Heart left ventricle (tissue), 16 donors: ENCODE data around the gene MEIS2. TPM values are rescaled to one million over a fixed set of nuclear protein-coding genes. Genes with fewer than 3 reads are reported as not detected.

Source experiments
- ATAC-seq, 4 donors: fragments of 200-7000 bp; cut with Tn5 transposase; one replicate each; pipeline ENCODE4 v1.9.1; 2020 to 2022; ENCODE audit warnings: moderate library complexity in 4 of 4, mild to moderate bottlenecking in 3 of 4, moderate number of reproducible peaks in 1 of 4
- DNase-seq, 5 donors: peaks; one replicate each; pipeline ENCODE4 v3.0.0-alpha.2; 2020
- H3K27ac ChIP-seq, 12 donors: fragments of 200-600 bp; sonication (generic) in 4 of 12; one replicate each; pipeline versions ENCODE4 v1.5.0 to v1.8.0; 2016 to 2022; ENCODE audit warnings: mild to moderate bottlenecking in 2 of 12
- H3K27me3 ChIP-seq, 9 donors: fragments of 200-600 bp; sonication (generic) in 2 of 9; one replicate each; pipeline versions ENCODE4 v1.5.1 to v1.8.0; 2016 to 2022; ENCODE audit warnings: mild to moderate bottlenecking in 3 of 9
- H3K36me3 ChIP-seq, 9 donors: fragments of 200-600 bp; sonication (generic) in 2 of 9; one replicate each; pipeline versions ENCODE4 v1.5.0 to v1.8.0; 2018 to 2022; ENCODE audit warnings: mild to moderate bottlenecking in 2 of 9
- H3K4me1 ChIP-seq, 12 donors: fragments of 200-600 bp; sonication (generic) in 4 of 12; one replicate each; pipeline versions ENCODE4 v1.5.0 to v1.8.0; 2016 to 2022; ENCODE audit warnings: mild to moderate bottlenecking in 3 of 12
- H3K4me3 ChIP-seq, 12 donors: fragments of 200-600 bp; sonication (generic) in 4 of 12; one replicate each; pipeline versions ENCODE4 v1.5.0 to v1.8.0; 2017 to 2022; ENCODE audit warnings: mild to moderate bottlenecking in 9 of 12, moderate library complexity in 4 of 12
- H3K9me3 ChIP-seq, 12 donors: fragments of 200-600 bp; sonication (generic) in 4 of 12; one replicate each; pipeline versions ENCODE4 v1.5.0 to v1.8.0; 2016 to 2022; ENCODE audit warnings: mild to moderate bottlenecking in 1 of 12
- POLR2A ChIP-seq, 2 donors: fragments of 450-650 bp; IDR thresholded peaks; one replicate each; pipeline ENCODE4 v1.6.1; 2017; ENCODE audit warnings: antibody characterized with exemption in 2 of 2, mild to moderate bottlenecking in 2 of 2, moderate library complexity in 2 of 2
- WGBS, 4 donors: extraction: QIAGEN DNeasy Blood & Tissue Kit in 2 of 4; methylation state at CpG; one replicate each; pipeline versions ENCODE4 v1.1.5 to v1.1.7; 2013 to 2018; 5-methylcytosine and 5-hydroxymethylcytosine counted together
- intact Hi-C, 10 donors: fragments of 100-400 bp; cut with DNase I; formaldehyde crosslinking; loops; one replicate each; pipeline versions ENCODE4 v1.11.1 to v1.14.2; 2022
- polyA plus RNA-seq, 2 donors: library from polyadenylated mRNA; stranded (reverse); fragments of 200-250 nt; gene quantifications; one replicate each; pipeline ENCODE4 v1.2.3, GENCODE V29; 2013
- total RNA-seq, 9 donors: library from RNA; depleted of rRNA in 2 of 9; stranded (reverse); fragments of >200 nt in 2 of 9; fragmentation: NEBNext Ultra II Directional in 3 of 9; extraction: Animal tissue kit (Norgen Biotek cat#: 25700) in 3 of 9; gene quantifications; one replicate each; pipeline versions ENCODE4 v1.1.0 to v1.2.4, GENCODE V29; 2016 to 2023
- TF ChIP-seq, protein P1 (sequence below), 12 donors: fragments of 200-600 bp; sonication (generic) in 4 of 12; IDR thresholded peaks; one replicate each; pipeline versions ENCODE4 v1.5.0 to v1.8.0; 2018 to 2022; ENCODE audit warnings: antibody characterized with exemption in 12 of 12, mild to moderate bottlenecking in 5 of 12
- donor health status: ischemic (EF 13 %, LVEDD 7.1; RV severe dilation, severe dysfunction).
- donor health status: healthy with polysubstance abuse.
- donor health status: DM: no; HTN: yes; CAD: no.
- donor health status: DM: no; HTN: no; CAD: no.
- donor health status: ischemic (EF 25% LVEDD 6.9; RV normal size, moderate dysfunction).
- donor health status: ischemic (EF 25% LVEDD 5.7; RV mildly dilated, moderate dysfunction).
- donor health status: healthy.
- donor health status: DM: yes; HTN: yes; CAD: no.
- donor health status: ischemic (EF 35%, LVEDD 5.7; RV mildly dilated, moderate dysfunction).
- donor health status: nonischemic (EF 11% LVEDD 7.7; RV severe dilation, severe dysfunction).
- donor health status: DM: yes; HTN: yes; CAD: no.
- donor health status: PGD.
- donor health status: ischemic (EF 29% LVEDD 5.4; RV normal size, mild dysfunction).
- donor health status: nonischemic (EF 23%, LVEDD 6.1; RV moderate dilation, normal function).

The MEIS2 gene
- total and polyA plus RNA-seq, 11 donors: 13.2 to 89.7 (median 49.7) TPM

DNA sequence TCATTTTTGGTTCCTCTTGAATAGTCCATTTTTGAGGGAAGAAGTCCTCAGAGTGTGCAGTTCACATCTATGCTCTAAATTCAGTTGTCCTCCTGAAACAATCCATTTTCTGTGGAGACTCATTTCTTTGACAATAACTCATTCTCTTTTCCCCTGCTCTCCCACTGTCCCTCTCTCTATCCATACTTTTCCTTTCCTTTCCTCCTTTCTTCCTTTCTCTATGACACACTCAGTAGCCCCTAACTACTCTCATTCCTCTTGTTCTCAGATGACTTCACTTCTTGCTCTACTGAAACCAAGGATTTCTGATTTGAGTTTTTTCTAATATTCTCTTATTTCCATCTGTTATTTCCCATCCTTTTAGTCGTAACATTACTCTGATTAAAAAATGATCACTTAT, 16.7 kb upstream of the MEIS2 start:
- no peak for TF ChIP-seq POLR2A (IDR thresholded peaks at IDR 0.05)
- TF ChIP-seq, protein P1, sequence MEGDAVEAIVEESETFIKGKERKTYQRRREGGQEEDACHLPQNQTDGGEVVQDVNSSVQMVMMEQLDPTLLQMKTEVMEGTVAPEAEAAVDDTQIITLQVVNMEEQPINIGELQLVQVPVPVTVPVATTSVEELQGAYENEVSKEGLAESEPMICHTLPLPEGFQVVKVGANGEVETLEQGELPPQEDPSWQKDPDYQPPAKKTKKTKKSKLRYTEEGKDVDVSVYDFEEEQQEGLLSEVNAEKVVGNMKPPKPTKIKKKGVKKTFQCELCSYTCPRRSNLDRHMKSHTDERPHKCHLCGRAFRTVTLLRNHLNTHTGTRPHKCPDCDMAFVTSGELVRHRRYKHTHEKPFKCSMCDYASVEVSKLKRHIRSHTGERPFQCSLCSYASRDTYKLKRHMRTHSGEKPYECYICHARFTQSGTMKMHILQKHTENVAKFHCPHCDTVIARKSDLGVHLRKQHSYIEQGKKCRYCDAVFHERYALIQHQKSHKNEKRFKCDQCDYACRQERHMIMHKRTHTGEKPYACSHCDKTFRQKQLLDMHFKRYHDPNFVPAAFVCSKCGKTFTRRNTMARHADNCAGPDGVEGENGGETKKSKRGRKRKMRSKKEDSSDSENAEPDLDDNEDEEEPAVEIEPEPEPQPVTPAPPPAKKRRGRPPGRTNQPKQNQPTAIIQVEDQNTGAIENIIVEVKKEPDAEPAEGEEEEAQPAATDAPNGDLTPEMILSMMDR (IDR thresholded peaks at IDR 0.05): no peak
- DNase-seq (no peak), ATAC-seq (no peak)
- H3K4me3 ChIP-seq: no peak overlapping the region
- H3K27ac ChIP-seq: no peak overlapping the region
- intact Hi-C loops: loop anchor here in 1 of 10 donors (10.0 kb wide), 1 partner anchor 452 kb away; no protein-coding TSS in a partner anchor
- peaks cover 0 to 5% (median 0%) of the 10 kb centered on the region in 9 donors for H3K27me3 ChIP-seq
- 81 to 93% (median 90%) methylated on average over 1 of the region's 1 CpG for WGBS, 4 donors
- H3K9me3 ChIP-seq: no peaks in the 10 kb centered on the region
- no peaks in the 10 kb centered on the region for H3K36me3 ChIP-seq
- peaks cover 0 to under 1% (median 0%) of the 10 kb centered on the region in 12 donors for H3K4me1 ChIP-seq

DNA sequence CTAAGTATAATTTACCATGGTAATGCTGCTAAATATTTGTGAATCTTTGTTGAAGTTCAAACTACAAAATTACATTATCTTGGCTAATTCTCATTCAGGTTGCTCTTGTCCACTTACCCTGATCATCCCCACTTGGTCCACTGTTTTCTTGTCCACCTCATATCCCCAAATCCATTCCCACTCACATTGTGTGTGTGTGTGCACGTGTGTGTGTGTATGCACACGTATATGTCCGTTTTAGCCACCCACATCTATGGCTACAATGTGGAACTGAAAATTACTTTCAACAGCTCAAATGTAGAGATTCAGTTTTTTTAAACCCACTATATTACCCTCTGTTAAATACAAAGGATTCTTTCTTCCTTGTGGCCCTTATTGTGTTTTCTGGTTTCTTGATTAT, 15.2 kb upstream of the MEIS2 start:
- peaks cover 0 to 18% (median 0%) of the 10 kb centered on the region in 9 donors for H3K27me3 ChIP-seq
- H3K9me3 ChIP-seq: no peaks in the 10 kb centered on the region
- no peaks in the 10 kb centered on the region for H3K36me3 ChIP-seq
- intact Hi-C loops: loop anchor here in 1 of 10 donors (10.0 kb wide), 1 partner anchor 451 kb away; no protein-coding TSS in a partner anchor
- peaks cover 0 to 5% (median 0%) of the 10 kb centered on the region in 12 donors for H3K4me1 ChIP-seq
- TF ChIP-seq, protein P1 (IDR thresholded peaks at IDR 0.05): no peak
- TF ChIP-seq POLR2A (IDR thresholded peaks at IDR 0.05): no peak
- DNase-seq: no peak
- H3K27ac ChIP-seq: peak overlapping the region in 1 of 12 donors; percentile 6
- 87 to 95% (median 92%) methylated on average over 3 of the region's 3 CpGs for WGBS, 4 donors
- no peak overlapping the region for H3K4me3 ChIP-seq
- ATAC-seq: no peak

DNA sequence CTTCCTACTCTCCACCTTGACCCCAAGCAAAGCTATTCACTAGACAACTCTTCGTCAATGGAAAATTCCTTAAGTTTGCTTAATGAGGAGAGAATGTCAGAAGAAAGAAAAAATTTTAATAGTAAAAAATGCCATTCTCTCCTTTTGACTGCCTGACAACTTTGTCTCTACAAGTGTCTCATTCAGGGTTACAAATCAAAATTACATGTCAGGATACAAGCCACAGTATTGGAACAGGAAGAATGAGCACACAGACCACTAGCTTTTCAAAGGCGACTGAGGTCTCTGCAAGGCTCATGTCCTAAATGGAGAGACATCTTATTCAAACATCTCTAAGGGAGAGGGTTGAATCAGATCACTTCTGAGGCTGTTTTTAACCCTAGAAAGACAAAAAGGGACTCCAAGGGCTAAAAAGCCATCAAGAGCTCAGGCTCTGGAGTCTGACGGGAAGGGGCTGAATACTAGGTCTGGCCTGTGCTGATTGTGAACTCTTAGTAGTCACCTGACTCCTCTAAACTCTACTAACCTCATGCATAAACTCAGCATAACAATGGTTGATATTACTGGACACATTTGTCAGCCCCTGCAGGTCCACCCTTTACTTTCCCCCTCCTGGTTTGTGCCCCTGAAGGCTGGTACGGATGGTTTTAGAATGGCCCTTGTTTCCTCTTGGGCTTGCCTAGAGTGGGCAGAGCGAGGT, 12.8 kb upstream of the MEIS2 start:
- Histone ChIP-seq H3K27me3 (peaks cover 0 to 41% (median 5%) of the 10 kb centered on the region in 9 donors), H3K27ac (peak overlapping the region in 1 of 12 donors; percentile 98), H3K36me3 (no peaks in the 10 kb centered on the region), H3K4me3 (no peak overlapping the region), H3K9me3 (no peaks in the 10 kb centered on the region), H3K4me1 (peaks cover 0 to 10% (median 0%) of the 10 kb centered on the region in 12 donors)
- intact Hi-C loops: loop anchor here in 1 of 10 donors (10.0 kb wide), 1 partner anchor 448 kb away; no protein-coding TSS in a partner anchor
- 88 to 91% (median 88%) methylated on average over 5 of the region's 5 CpGs for WGBS, 4 donors
- ATAC-seq (no peak), DNase-seq (no peak)
- TF ChIP-seq, protein P1 (IDR thresholded peaks at IDR 0.05): no peak
- no peak for TF ChIP-seq POLR2A (IDR thresholded peaks at IDR 0.05)

DNA sequence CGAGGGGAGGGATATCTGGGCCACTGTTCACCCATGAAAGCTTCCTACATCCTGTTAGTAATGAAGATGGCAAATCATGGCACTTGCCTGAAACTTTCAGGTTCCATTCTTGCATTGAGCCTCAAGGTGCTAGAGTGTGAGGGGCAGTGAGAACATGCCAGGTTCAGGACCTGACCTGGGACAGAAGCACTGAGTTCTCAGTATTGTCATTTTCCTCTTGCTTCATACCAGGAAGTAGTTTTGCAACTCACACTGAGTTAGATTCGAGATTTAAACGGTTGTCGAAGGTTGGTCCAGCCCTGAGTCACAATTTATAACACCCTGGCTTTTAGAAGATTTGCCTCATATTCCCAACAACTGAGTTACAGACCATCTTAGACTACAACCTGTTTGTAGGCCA, 11.8 kb upstream of the MEIS2 start:
- ATAC-seq (no peak), DNase-seq (no peak)
- 56 to 71% (median 61%) methylated on average over 4 of the region's 4 CpGs for WGBS, 4 donors
- H3K4me1 ChIP-seq: peaks cover 0 to 10% (median 0%) of the 10 kb centered on the region in 12 donors
- H3K36me3 ChIP-seq: no peaks in the 10 kb centered on the region
- TF ChIP-seq POLR2A (IDR thresholded peaks at IDR 0.05): no peak
- TF ChIP-seq, protein P1 (IDR thresholded peaks at IDR 0.05): no peak
- H3K9me3 ChIP-seq: no peaks in the 10 kb centered on the region
- intact Hi-C loops: loop anchor here in 1 of 10 donors (10.0 kb wide), 1 partner anchor 447 kb away; no protein-coding TSS in a partner anchor
- H3K27me3 ChIP-seq: peaks cover 0 to 50% (median 5%) of the 10 kb centered on the region in 9 donors
- peak overlapping the region in 1 of 12 donors; percentile 98 for H3K27ac ChIP-seq
- H3K4me3 ChIP-seq: no peak overlapping the region
